Chondrocyte (in vitro differentiated cells): ENCODE results near the gene ANP32E. TPM values are rescaled to one million over a fixed set of nuclear protein-coding genes. Genes with fewer than 3 reads are reported as not detected.

Source experiments
- DNase-seq: peaks from one replicate; pipeline ENCODE4 v3.0.0; 2021; ENCODE audit warnings: mixed read lengths, low spot score
- H3K27ac Mint-ChIP-seq: one replicate; pipeline ENCODE4 v1.8.0; 2021; ENCODE audit warnings: mild to moderate bottlenecking, moderate library complexity, mixed read lengths; ENCODE audit not compliant: unreplicated experiment
- H3K27me3 Mint-ChIP-seq: 2 replicates; pipeline ENCODE4 v1.8.0; 2021; ENCODE audit warnings: low read depth, mixed read lengths
- H3K36me3 Mint-ChIP-seq: 2 replicates; pipeline ENCODE4 v1.8.0; 2021; ENCODE audit warnings: low read depth, mixed read lengths
- H3K4me1 Mint-ChIP-seq: 2 replicates; pipeline ENCODE4 v1.8.0; 2021; ENCODE audit warnings: low read depth, mild to moderate bottlenecking, mixed read lengths
- H3K4me3 Mint-ChIP-seq: one replicate; pipeline ENCODE4 v1.8.0; 2021; ENCODE audit warnings: mild to moderate bottlenecking, moderate library complexity, mixed read lengths; ENCODE audit not compliant: unreplicated experiment
- H3K9me3 Mint-ChIP-seq: 2 replicates; pipeline ENCODE4 v1.8.0; 2021; ENCODE audit warnings: low read depth, mixed read lengths
- CTCF ChIP-seq: fragments of 200-600 bp; sonication (generic); IDR thresholded peaks from 2 replicates; pipeline ENCODE4 v1.5.0; 2021; ENCODE audit warnings: antibody characterized with exemption, mild to moderate bottlenecking, moderate library complexity
- total RNA-seq: library from RNA; stranded (reverse); gene quantifications from 3 replicates; pipeline ENCODE4 v1.2.1, GENCODE V29; 2021

Gene ANP32E
- total RNA-seq, 1 donor from 2014 or later: 34.5 TPM

DNA sequence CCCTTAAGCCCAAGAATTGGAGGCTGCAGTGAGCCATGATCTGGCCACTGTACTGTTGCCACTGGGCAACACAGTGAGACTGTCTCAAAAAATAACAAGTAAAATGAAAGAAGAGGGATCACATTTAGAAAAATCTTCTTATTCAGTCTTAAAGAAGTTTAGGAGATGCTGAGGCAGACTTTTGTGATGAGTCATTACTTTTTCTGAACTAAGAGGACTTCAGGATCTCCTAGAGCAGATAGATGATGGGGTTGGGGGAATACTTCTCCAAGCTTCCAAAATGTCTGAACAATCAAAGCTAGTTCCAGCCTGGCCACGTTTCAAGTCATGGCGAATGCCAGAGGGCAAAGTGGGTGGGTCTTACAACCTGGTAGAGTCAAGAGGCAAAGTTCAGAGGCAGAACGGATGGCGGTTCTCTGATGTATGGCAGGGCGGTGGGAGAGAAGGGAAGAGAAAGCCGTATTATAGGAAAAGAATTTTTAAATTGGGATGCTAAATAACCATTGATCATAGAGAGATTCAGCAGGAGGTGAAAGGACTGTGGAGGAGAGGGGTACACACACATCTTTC lies 44.3 kb upstream of the ANP32E start:
- Mint-ChIP-seq H3K4me1 (peaks cover 18% of the 10 kb centered on the region), H3K36me3 (peaks cover 16% of the 10 kb centered on the region), H3K9me3 (no peaks in the 10 kb centered on the region), H3K27ac (peak overlapping the region; percentile 46), H3K27me3 (no peaks in the 10 kb centered on the region), H3K4me3 (no peak overlapping the region)
- no peak for DNase-seq
- no peak for TF ChIP-seq CTCF

- Mint-ChIP-seq H3K4me3 (peak overlapping the region; percentile 76), H3K36me3 (peaks cover 7% of the 10 kb centered on the region), H3K27ac (peak overlapping the region; percentile 96), H3K4me1 (peaks cover 32% of the 10 kb centered on the region), H3K27me3 (no peaks in the 10 kb centered on the region), H3K9me3 (no peaks in the 10 kb centered on the region)
- DNase-seq: no peak
- TF ChIP-seq CTCF: no peak
These were observed 37.4 kb upstream of the ANP32E start for GRCh38 chr1:150273311-150273710.

GRCh38 chr1:150271291-150271959 lies 35.5 kb upstream of the ANP32E start:
- Mint-ChIP-seq H3K9me3 (no peaks in the 10 kb centered on the region), H3K4me1 (peaks cover 50% of the 10 kb centered on the region), H3K27me3 (no peaks in the 10 kb centered on the region), H3K4me3 (no peak overlapping the region), H3K27ac (peak overlapping the region; percentile 96), H3K36me3 (peaks cover 6% of the 10 kb centered on the region)
- TF ChIP-seq CTCF: no peak
- no peak for DNase-seq

- peaks cover 16% of the 10 kb centered on the region for H3K36me3 Mint-ChIP-seq
- H3K27ac Mint-ChIP-seq: peak overlapping the region; percentile 97
- H3K4me3 Mint-ChIP-seq: peak overlapping the region; percentile 98
- DNase-seq: no peak
- H3K27me3 Mint-ChIP-seq: no peaks in the 10 kb centered on the region
- no peaks in the 10 kb centered on the region for H3K9me3 Mint-ChIP-seq
- H3K4me1 Mint-ChIP-seq: peaks cover 50% of the 10 kb centered on the region
- TF ChIP-seq CTCF: no peak
These were observed 33.5 kb upstream of the ANP32E start for GRCh38 chr1:150269451-150269850.

DNA sequence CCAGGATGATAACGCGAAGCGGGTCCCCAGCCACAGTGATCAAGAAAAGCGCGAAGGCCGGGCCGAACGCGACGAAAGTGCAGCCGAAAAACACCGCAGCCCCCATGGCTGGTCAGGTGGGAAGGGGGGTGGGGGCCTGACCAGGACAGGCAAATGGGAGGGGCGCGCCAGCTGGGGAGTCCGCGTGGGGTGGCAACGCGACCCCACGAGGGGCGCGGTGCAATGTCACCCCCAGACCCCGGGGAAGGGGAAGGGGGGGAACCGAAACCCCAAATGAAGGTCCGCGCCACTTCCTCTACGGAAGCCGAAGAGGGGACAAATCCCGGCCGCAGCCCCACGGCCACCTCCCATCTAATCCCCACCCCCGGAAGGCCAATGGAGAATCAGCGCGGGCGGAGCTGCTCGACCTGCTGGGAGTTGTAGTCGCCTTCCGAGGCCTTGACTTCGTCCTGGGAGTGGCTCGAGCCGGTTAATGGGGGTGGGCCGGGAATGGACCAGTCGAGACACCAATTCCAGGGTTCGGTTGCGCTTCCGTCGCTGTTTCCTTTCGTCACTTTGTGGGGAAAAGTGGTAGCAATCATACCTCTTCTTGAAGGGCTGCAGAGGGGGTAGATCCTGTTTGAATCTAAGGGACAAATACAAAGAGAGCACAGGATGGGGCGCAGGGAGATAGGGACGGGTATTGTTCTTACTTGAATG lies 32.9 kb upstream of the ANP32E start, which contains the start of gene APH1A:
APH1A (minus strand) TSS at position 312 of the 699 bp plus-strand sequence; CDS start at position 106, 206 bp downstream.
- DNase-seq: peak; percentile 99
- no peaks in the 10 kb centered on the region for H3K27me3 Mint-ChIP-seq
- peak within 1 kb of the TSS; percentile 97 for H3K27ac Mint-ChIP-seq
- no peak for TF ChIP-seq CTCF
- peaks cover 49% of the 10 kb centered on the region for H3K4me1 Mint-ChIP-seq
- H3K36me3 Mint-ChIP-seq: peaks cover 17% of the 10 kb centered on the region
- H3K4me3 Mint-ChIP-seq: peak within 1 kb of the TSS; percentile 98
- no peaks in the 10 kb centered on the region for H3K9me3 Mint-ChIP-seq
